ENCODE measurements around the gene TACC3. TPM values are rescaled to one million over a fixed set of nuclear protein-coding genes. Genes with fewer than 3 reads are reported as not detected.

Gene TACC3
- polyA plus RNA-seq, 3 donors from 2014 or later: 5.0 to 11.9 (median 7.3) TPM

DNA sequence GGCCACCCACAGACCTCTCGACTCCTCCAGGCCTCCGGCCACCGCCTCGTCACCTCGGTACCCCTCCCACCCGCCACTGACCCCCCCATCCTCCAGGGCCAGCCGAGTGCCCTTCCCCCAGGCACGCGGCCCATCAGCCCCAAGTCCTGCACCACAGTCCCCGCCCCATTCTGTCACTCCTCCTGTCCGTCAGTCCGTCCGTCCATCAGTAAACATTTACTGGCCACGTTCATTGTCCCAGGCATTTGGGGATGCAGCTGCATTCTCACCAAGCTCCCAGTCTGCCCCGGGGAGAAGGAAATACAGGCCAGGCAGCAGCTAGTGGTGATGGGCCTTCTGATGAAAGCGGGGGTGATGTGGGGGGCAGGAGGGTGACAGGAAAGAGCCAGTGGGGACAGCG is 36.5 kb downstream of the TACC3 start:
- H3K27ac Mint-ChIP-seq: no peak overlapping the region
- no peaks in the 10 kb centered on the region for H3K36me3 Mint-ChIP-seq
- no peak overlapping the region for H3K4me3 Mint-ChIP-seq
- H3K4me1 Mint-ChIP-seq: no peaks in the 10 kb centered on the region
- H3K9me3 Mint-ChIP-seq: no peaks in the 10 kb centered on the region
- H3K27me3 Mint-ChIP-seq (ENCODE audit: low read depth in 3 of 3): peaks cover 0 to 1% (median 0%) of the 10 kb centered on the region in 3 donors
- no peak for DNase-seq

DNA sequence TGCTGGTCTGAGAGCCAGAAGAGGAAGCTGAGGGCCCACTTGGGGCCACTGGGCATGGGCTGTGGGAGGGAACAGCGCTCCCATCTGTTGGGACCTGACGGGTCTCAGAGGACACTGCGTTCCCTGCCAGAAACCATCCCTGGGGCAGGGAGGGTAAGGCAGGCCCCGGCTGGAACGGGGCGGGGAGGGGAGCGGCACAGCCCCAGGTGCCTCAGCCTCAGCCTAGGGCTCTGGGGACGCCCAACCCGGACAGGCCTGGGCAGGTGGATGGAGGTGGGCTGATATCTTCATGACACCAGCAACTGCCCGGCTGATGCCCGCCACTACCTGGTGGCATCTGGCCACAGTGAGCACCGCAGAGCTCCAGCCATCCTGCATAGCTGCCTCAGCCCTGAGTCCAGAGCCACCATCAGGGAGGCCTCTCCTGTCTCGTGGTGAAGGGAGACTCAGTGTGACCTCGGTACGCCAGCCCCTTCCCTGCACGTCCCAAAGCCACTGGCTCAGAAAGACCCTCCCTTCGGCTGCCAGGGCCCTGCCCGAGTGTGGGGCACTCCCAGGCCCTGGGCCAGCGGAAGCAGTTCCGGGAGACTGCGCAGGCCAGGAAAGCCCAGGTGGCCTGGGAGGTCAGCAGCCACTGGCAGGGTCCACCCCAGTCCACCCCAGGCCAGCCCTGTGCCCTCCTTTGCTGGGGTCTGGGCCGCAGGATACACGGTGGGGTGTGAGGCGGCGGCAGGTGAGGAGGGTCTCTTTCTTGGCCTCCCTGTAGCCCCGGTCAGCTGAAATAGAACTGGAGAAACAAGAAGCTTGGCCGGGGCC is 37.2 kb downstream of the TACC3 start:
- Mint-ChIP-seq H3K36me3 (no peaks in the 10 kb centered on the region), H3K27ac (no peak overlapping the region), H3K4me3 (no peak overlapping the region), H3K4me1 (no peaks in the 10 kb centered on the region), H3K9me3 (no peaks in the 10 kb centered on the region), H3K27me3 (ENCODE audit: low read depth in 3 of 3) (peaks cover 0 to 1% (median 0%) of the 10 kb centered on the region in 3 donors)
- DNase-seq: no peak

GRCh38 chr4:1759170-1759817 is 38.0 kb downstream of the TACC3 start:
- Mint-ChIP-seq H3K36me3 (no peaks in the 10 kb centered on the region), H3K4me1 (no peaks in the 10 kb centered on the region), H3K27ac (no peak overlapping the region), H3K9me3 (no peaks in the 10 kb centered on the region), H3K4me3 (no peak overlapping the region), H3K27me3 (ENCODE audit: low read depth in 3 of 3) (peaks cover 0 to 2% (median 0%) of the 10 kb centered on the region in 3 donors)
- DNase-seq: no peak

DNA sequence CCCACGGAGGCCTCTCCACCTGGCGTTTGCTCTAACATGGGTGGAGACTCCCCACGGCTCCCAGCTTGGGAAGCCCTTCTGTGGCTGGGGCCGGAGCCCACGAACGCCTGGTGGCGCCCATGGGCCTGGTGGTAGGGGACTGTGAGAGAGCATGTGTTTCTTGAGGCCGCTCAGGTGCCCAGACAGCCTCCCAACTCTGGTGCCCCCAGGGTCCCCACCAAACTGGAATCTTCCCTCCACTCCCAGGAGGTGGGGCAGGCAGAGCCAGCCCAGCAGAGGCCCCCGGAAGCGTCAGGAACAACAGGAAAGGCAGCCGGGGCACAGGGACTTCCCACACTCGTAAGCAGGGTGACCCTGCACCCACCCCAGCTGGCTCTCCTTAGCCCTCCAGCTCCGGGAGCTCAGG is 38.5 kb downstream of the TACC3 start:
- Mint-ChIP-seq H3K4me3 (no peak overlapping the region), H3K9me3 (no peaks in the 10 kb centered on the region), H3K27ac (no peak overlapping the region), H3K4me1 (no peaks in the 10 kb centered on the region), H3K27me3 (ENCODE audit: low read depth in 3 of 3) (peaks cover 0 to 3% (median 0%) of the 10 kb centered on the region in 3 donors), H3K36me3 (no peaks in the 10 kb centered on the region)
- no peak for DNase-seq

- Mint-ChIP-seq H3K27me3 (ENCODE audit: low read depth in 3 of 3) (peaks cover 0 to 3% (median 0%) of the 10 kb centered on the region in 3 donors), H3K27ac (no peak overlapping the region), H3K9me3 (no peaks in the 10 kb centered on the region), H3K4me1 (no peaks in the 10 kb centered on the region), H3K4me3 (no peak overlapping the region), H3K36me3 (no peaks in the 10 kb centered on the region)
- DNase-seq: no peak
These were observed 39.3 kb downstream of the TACC3 start for GRCh38 chr4:1760521-1761071.

GRCh38 chr4:1761130-1761689 is 39.9 kb downstream of the TACC3 start:
- Mint-ChIP-seq H3K4me3 (no peak overlapping the region), H3K27me3 (ENCODE audit: low read depth in 3 of 3) (peaks cover 0 to 3% (median 0%) of the 10 kb centered on the region in 3 donors), H3K9me3 (no peaks in the 10 kb centered on the region), H3K4me1 (no peaks in the 10 kb centered on the region), H3K27ac (no peak overlapping the region), H3K36me3 (no peaks in the 10 kb centered on the region)
- no peak for DNase-seq

DNA sequence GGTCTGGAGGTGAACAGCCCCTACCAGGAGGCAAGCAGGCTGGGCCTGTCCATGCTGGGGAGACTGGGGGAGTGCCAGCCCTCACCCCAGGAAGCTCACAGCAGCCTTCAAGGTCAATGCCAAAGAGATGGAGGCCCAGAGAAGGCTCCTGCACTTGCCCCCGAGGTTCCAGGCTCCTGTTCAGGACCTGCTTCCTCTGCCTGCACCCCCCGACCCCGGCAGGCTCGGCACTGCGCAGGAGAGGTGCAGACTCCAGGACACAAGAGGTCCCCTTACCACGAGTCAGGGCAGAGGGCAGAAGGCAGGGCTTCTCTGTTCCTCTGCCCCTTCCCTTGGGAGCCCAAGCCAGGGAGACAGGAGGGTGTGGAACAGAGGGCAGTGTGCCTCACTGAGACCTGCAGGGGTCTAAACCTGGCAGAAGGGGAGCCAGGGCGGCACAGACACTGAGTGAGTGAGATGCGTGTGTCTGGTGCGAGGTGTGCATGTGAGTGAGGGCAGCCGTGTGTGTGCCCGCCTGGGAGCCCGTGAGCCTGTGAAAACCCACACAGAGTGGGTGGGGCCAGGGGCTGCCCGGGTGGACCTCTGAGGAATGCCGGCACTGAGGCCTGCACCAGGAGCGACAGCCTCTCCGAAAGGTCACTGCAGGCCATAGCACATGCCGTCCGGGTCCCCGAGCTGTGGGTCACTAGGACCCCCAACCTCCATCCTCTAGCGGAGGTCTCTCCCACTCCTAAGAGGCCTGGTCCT is 41.1 kb downstream of the TACC3 start:
- Mint-ChIP-seq H3K4me3 (no peak overlapping the region), H3K27ac (no peak overlapping the region), H3K27me3 (ENCODE audit: low read depth in 3 of 3) (peaks cover 0 to 3% (median 0%) of the 10 kb centered on the region in 3 donors), H3K36me3 (no peaks in the 10 kb centered on the region), H3K4me1 (no peaks in the 10 kb centered on the region), H3K9me3 (no peaks in the 10 kb centered on the region)
- no peak for DNase-seq

GRCh38 chr4:1763070-1763549 is 41.8 kb downstream of the TACC3 start:
- H3K9me3 Mint-ChIP-seq: no peaks in the 10 kb centered on the region
- no peak overlapping the region for H3K27ac Mint-ChIP-seq
- no peak for DNase-seq
- H3K4me1 Mint-ChIP-seq: no peaks in the 10 kb centered on the region
- H3K4me3 Mint-ChIP-seq: no peak overlapping the region
- H3K36me3 Mint-ChIP-seq: no peaks in the 10 kb centered on the region
- H3K27me3 Mint-ChIP-seq (ENCODE audit: low read depth in 3 of 3): peaks cover 0 to 3% (median 0%) of the 10 kb centered on the region in 3 donors

DNA sequence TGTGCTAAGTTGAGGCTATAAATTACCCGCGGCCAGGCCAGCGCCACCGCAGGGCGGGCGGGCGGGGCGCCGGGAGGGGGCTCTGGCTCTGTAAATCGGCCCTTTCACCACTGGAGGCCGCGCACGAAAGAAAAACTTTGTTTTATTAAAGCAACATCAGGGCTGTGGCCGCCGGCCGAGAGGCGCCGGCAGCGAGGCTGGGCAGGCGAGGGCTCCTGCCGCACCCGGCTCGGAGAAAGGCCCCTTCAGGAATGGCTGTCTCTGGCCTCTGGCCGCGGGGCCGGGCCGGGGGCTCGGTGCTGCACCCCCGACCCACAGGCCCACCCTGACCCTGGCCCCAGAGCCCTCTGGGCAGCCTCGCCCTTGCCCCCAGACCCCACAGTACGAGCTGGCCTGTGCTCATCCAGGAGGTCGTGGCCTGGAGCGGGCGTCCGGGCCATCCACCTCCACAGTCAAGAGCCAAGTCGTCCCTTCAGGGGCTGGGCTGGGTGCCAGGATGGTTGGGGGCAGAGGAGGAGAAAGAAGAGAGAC is 42.3 kb downstream of the TACC3 start:
- Mint-ChIP-seq H3K27ac (no peak overlapping the region), H3K36me3 (no peaks in the 10 kb centered on the region), H3K4me3 (no peak overlapping the region), H3K27me3 (ENCODE audit: low read depth in 3 of 3) (peaks cover 0 to 3% (median 0%) of the 10 kb centered on the region in 3 donors), H3K4me1 (peaks cover 0 to 2% of the 10 kb centered on the region in 2 donors), H3K9me3 (no peaks in the 10 kb centered on the region)
- DNase-seq: no peak

GRCh38 chr4:1764670-1765069 is 43.3 kb downstream of the TACC3 start:
- Mint-ChIP-seq H3K27me3 (ENCODE audit: low read depth in 3 of 3) (peaks cover 0 to 3% (median 0%) of the 10 kb centered on the region in 3 donors), H3K4me3 (no peak overlapping the region), H3K27ac (no peak overlapping the region), H3K4me1 (peaks cover 0 to 2% of the 10 kb centered on the region in 2 donors), H3K9me3 (no peaks in the 10 kb centered on the region), H3K36me3 (no peaks in the 10 kb centered on the region)
- no peak for DNase-seq

DNA sequence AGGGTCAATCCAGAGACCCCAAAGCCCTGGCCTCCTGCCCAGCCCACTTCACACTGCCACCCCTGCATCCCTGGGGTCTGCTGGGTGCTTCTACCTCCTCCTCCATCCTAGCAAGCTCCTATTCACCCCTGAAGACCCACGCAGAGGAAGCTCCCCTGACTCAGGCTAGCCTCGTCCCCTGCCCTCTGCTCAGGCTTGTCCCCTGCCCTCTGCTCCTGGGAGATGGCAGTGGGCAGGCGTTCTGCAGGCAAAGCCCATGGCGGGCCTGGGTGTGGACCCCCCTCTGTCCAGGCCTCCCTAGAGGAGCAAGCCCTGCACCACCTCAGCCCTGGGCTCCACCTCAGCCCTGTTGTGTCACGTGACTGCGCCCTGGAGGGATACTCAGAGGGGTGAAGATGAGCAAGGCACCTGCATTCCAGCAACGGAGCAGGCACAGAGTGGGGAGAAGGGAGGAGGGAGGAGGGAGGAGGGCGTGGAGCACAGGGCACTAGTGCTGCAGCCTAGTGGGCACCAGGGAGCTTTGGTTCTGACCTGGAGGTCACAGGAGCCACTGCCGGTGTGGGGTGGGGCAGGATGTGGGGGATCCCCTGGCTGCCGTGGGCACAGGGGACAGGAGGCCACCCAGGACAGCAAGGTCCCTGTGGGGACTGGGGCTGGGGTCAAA is 44.2 kb downstream of the TACC3 start:
- H3K27me3 Mint-ChIP-seq (ENCODE audit: low read depth in 3 of 3): peaks cover 0 to 3% (median 0%) of the 10 kb centered on the region in 3 donors
- no peaks in the 10 kb centered on the region for H3K36me3 Mint-ChIP-seq
- H3K4me1 Mint-ChIP-seq: peaks cover 0 to 2% of the 10 kb centered on the region in 2 donors
- no peaks in the 10 kb centered on the region for H3K9me3 Mint-ChIP-seq
- no peak for DNase-seq
- H3K27ac Mint-ChIP-seq: no peak overlapping the region
- H3K4me3 Mint-ChIP-seq: no peak overlapping the region

DNA sequence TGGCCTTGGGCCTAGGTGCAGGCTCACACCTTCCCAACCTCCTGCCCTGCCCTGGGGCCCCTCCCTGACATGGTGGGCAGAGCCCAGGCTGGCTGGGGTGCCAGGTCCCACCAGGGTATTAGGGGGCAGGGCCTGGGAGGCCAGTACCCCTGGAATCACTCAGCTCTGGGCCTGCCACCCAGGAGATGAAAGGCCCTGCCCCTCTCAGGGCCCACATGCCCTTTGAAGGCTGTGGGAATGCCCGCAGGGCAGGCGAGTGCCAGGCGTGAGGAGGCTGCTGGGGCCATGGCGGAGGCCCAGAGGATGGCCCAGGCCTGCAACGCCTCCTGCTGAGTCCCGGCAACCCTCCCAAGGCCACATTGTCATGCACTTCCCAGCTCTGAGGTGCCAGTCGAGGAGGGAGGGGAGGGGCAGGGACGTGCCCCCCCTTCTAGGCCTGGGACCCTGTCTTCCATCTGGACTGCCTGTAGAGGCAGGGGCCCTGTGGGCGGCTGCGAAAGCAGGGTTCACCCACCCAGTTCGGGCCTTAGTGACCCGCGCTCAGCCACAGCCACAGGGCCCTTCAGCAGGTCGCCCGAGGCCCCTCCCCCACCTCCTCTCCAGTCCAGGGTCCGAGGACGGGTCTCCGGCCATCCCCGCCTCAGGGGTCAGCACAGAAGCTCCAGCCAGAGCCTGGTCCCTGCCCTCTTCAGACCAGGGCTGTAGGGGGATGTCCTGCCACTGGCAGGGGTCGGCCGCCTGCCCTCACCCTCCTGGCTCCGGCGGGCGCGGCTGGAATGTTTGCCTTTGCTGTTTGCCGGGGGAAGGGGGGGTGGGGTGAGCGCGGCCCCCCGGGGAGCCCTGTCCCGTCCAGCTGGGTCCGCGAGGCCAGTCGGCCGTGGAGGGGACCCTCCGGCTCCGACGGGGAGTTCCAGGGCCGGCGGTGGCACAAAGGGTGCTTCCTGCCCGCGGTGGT is 45.1 kb downstream of the TACC3 start:
- Mint-ChIP-seq H3K9me3 (no peaks in the 10 kb centered on the region), H3K4me1 (peaks cover 0 to 2% of the 10 kb centered on the region in 2 donors), H3K4me3 (no peak overlapping the region), H3K27me3 (ENCODE audit: low read depth in 3 of 3) (peaks cover 0 to 3% (median 0%) of the 10 kb centered on the region in 3 donors), H3K27ac (no peak overlapping the region), H3K36me3 (no peaks in the 10 kb centered on the region)
- no peak for DNase-seq

Measured in immature natural killer cell (primary cell).